SK-N-SH (cell line): ENCODE measurements around the gene SPACA9. TPM values are rescaled to one million over a fixed set of nuclear protein-coding genes. Genes with fewer than 3 reads are reported as not detected.

Experiments
- CTCF ChIA-PET: fragments of 300-600, 350-600 bp; formaldehyde crosslinking; extraction: SDS; loops from one replicate; lab custom pipeline; 2021; lab: Yijun Ruan, JAX
- POLR2A ChIA-PET: fragments of 350-600 bp; sonication (Branson Sonifier 250); formaldehyde crosslinking; extraction: SDS; loops from one replicate; lab custom pipeline; 2020; ENCODE audit warnings: antibody characterized with exemption, inconsistent platforms; lab: Yijun Ruan, JAX
- DNase-seq: peaks from one replicate; pipeline ENCODE4 v3.0.0; 2012
- H2AFZ ChIP-seq: fragments of 200-600 bp; sonication (generic); 2 replicates; pipeline ENCODE4 v1.8.1; 2016; ENCODE audit warnings: antibody characterized with exemption, mild to moderate bottlenecking, low read depth
- H3F3A ChIP-seq: fragments of 200-600 bp; sonication (generic); replicated peaks from 2 replicates; pipeline ENCODE3; 2016; ENCODE audit warnings: antibody characterized with exemption, mild to moderate bottlenecking; ENCODE audit not compliant: insufficient read depth
- H3K27ac ChIP-seq, 2 experiments: fragments of 200-500 bp in 1 of 2; fragments of 200-600 bp in 1 of 2; sonication (Bioruptor generic) in 1 of 2; sonication (generic), shearing (Covaris generic) in 1 of 2; 2 replicates each; pipeline versions ENCODE4 v1.5.1 to v1.6.1; 2014 to 2016; ENCODE audit warnings: low read depth in 2 of 2, inconsistent platforms in 1 of 2, low read length in 1 of 2, mild to moderate bottlenecking in 1 of 2, mixed read lengths in 1 of 2
- H3K27me3 ChIP-seq: fragments of 200-600 bp; sonication (generic), shearing (Covaris generic); 2 replicates; pipeline ENCODE4 v1.6.1; 2016; ENCODE audit warnings: mixed run types; ENCODE audit not compliant: insufficient read depth
- H3K36me3 ChIP-seq, 2 experiments: fragments of 200-500 bp in 1 of 2; fragments of 200-600 bp in 1 of 2; sonication (Bioruptor generic) in 1 of 2; sonication (generic) in 1 of 2; replicated peaks in 1 of 2; 2 replicates each; pipeline versions ENCODE3 to v1.5.1; 2014 to 2016; ENCODE audit warnings: low read length in 1 of 2, mild to moderate bottlenecking in 1 of 2; ENCODE audit not compliant: insufficient read depth in 2 of 2, control insufficient read depth in 1 of 2
- H3K4me1 ChIP-seq, 2 experiments: fragments of 200-500 bp in 1 of 2; fragments of 200-600 bp in 1 of 2; sonication (Bioruptor generic) in 1 of 2; sonication (generic), shearing (Covaris generic) in 1 of 2; 2 replicates each; pipeline versions ENCODE4 v1.5.1 to v1.6.1; 2014 to 2016; ENCODE audit warnings: low read depth in 1 of 2, low read length in 1 of 2, mixed run types in 1 of 2; ENCODE audit not compliant: insufficient read depth in 2 of 2, control insufficient read depth in 1 of 2
- H3K4me2 ChIP-seq: fragments of 200-600 bp; sonication (generic), shearing (Covaris generic); 2 replicates; pipeline ENCODE4 v1.6.1; 2017; ENCODE audit warnings: mixed run types
- H3K4me3 ChIP-seq, 2 experiments: fragments of 200-500 bp in 1 of 2; fragments of 200-600 bp in 1 of 2; sonication (Bioruptor generic) in 1 of 2; sonication (generic), shearing (Covaris generic) in 1 of 2; 2 replicates each; pipeline versions ENCODE4 v1.5.1 to v1.8.1; 2014 to 2016; ENCODE audit warnings: low read depth in 2 of 2, inconsistent platforms in 1 of 2, low read length in 1 of 2, mild to moderate bottlenecking in 1 of 2, mixed read lengths in 1 of 2, moderate library complexity in 1 of 2
- H3K79me2 ChIP-seq: fragments of 200-600 bp; sonication (generic); 2 replicates; pipeline ENCODE4 v1.8.1; 2017; ENCODE audit warnings: mild to moderate bottlenecking; ENCODE audit not compliant: insufficient read depth
- H3K9ac ChIP-seq: fragments of 200-600 bp; sonication (generic); 2 replicates; pipeline ENCODE4 v1.6.1; 2017; ENCODE audit warnings: mixed run types
- H3K9me2 ChIP-seq: fragments of 200-600 bp; sonication (generic); 2 replicates; pipeline ENCODE4 v1.6.1; 2017; ENCODE audit warnings: mixed run types
- H3K9me3 ChIP-seq: fragments of 200-600 bp; sonication (generic); 2 replicates; pipeline ENCODE4 v1.6.1; 2017; ENCODE audit warnings: mixed run types, mild to moderate bottlenecking, moderate library complexity
- H4K20me1 ChIP-seq: fragments of 200-600 bp; sonication (generic); 2 replicates; pipeline ENCODE4 v1.6.1; 2017; ENCODE audit warnings: mild to moderate bottlenecking, mixed run types; ENCODE audit not compliant: insufficient read depth
- ELF1 ChIP-seq: IDR thresholded peaks from 2 replicates; pipeline ENCODE4 v1.4.0; 2012
- EZH2phosphoT487 ChIP-seq: fragments of 200-600 bp; sonication (generic); IDR thresholded peaks from 2 replicates; pipeline ENCODE4 v1.6.1; 2017; ENCODE audit warnings: low read depth, mixed run types, mild to moderate bottlenecking, antibody characterized with exemption, moderate library complexity, borderline replicate concordance
- FOXJ3 ChIP-seq: sonication (generic); formaldehyde crosslinking; IDR thresholded peaks from 2 replicates; pipeline ENCODE4 v1.5.1; 2020; ENCODE audit warnings: mild to moderate bottlenecking, missing genetic modification reagents
- GATA2 ChIP-seq: sonication (generic); formaldehyde crosslinking; IDR thresholded peaks from 2 replicates; pipeline ENCODE4 v1.5.0; 2020; ENCODE audit warnings: mild to moderate bottlenecking, missing genetic modification reagents
- JUND ChIP-seq: IDR thresholded peaks from 2 replicates; pipeline ENCODE4 v1.4.0; 2012
- MXI1 ChIP-seq: IDR thresholded peaks from 2 replicates; pipeline ENCODE4 v1.6.1; 2012; ENCODE audit warnings: mild to moderate bottlenecking, low read depth, low read length, improper control_type of control experiment
- POLR2AphosphoS5 ChIP-seq: IDR thresholded peaks from 2 replicates; pipeline ENCODE4 v1.6.1; 2012; ENCODE audit warnings: low read depth, low read length
- RAD21 ChIP-seq: IDR thresholded peaks from 2 replicates; pipeline ENCODE4 v1.6.1; 2012; ENCODE audit warnings: mild to moderate bottlenecking, low read length
- RCOR1 ChIP-seq: fragments of 150-350 bp; IDR thresholded peaks from 2 replicates; pipeline ENCODE4 v1.6.1; 2017; ENCODE audit warnings: antibody characterized with exemption, low read length
- RFX5 ChIP-seq: IDR thresholded peaks from 2 replicates; pipeline ENCODE4 v1.6.1; 2012; ENCODE audit warnings: mild to moderate bottlenecking, improper control_type of control experiment, low read length
- TEAD4 ChIP-seq: IDR thresholded peaks from 2 replicates; pipeline ENCODE4 v1.4.0; 2012; ENCODE audit warnings: mild to moderate bottlenecking, borderline replicate concordance; ENCODE audit not compliant: insufficient read depth
- WGBS: methylation state at CpG from one replicate; pipeline ENCODE4 v1.1.6; 2017; ENCODE audit warnings: low lambda C conversion rate; 5-methylcytosine and 5-hydroxymethylcytosine counted together
- polyA plus RNA-seq, 3 experiments: library from polyadenylated mRNA; depleted of rRNA; stranded (reverse); fragments of >200 nt; gene quantifications; 2 replicates each; pipeline ENCODE4 v1.2.3, GENCODE V29; 2012
- TF ChIP-seq, protein P1 (sequence below): IDR thresholded peaks from 2 replicates; pipeline ENCODE4 v1.4.0; 2012; ENCODE audit warnings: low read depth
- TF ChIP-seq, protein P2 (sequence below): IDR thresholded peaks from 2 replicates; pipeline ENCODE4 v1.4.0; 2012; ENCODE audit warnings: low read depth, borderline replicate concordance
- TF ChIP-seq, protein P3 (sequence below): fragments of 200-600 bp; sonication (generic); IDR thresholded peaks from 2 replicates; pipeline ENCODE4 v1.6.1; 2017; ENCODE audit warnings: antibody characterized with exemption, mild to moderate bottlenecking, moderate library complexity
- TF ChIP-seq, protein P4 (sequence below): fragments of 150-350 bp; IDR thresholded peaks from 2 replicates; pipeline ENCODE4 v1.6.1; 2016; ENCODE audit warnings: mild to moderate bottlenecking, low read depth, low read length

SPACA9 gene
- polyA plus RNA-seq, 1 of the 3 experiments (the other 2 are of a cell fraction), result 9.8 TPM

DNA sequence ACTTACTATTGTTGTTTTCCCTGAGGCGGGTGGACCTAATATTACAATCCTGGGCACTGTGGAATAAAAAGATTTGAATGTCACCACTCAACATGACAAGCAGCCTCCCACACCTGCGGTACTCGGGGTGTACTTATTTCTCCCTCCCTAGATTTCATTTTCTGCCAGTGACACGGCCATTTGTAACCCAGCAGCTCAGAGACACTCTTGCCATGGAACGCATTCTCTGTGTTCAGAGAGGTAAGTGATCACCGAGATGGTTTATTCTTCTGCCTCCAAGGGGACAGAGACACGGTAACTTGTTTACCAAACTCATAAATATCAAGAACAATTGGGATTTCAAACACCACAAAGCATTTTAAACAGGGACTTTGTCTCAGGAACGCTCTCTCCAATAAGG lies 11.8 kb upstream of the SPACA9 start:
- H3K4me2 ChIP-seq, result no peak overlapping the region
- H4K20me1 ChIP-seq, result no peaks in the 10 kb centered on the region
- DNase-seq, result no peak
- H3K79me2 ChIP-seq, result no peaks in the 10 kb centered on the region
- no peaks in the 10 kb centered on the region for H3K27me3 ChIP-seq
- ChIA-PET POLR2A (no interaction called here), CTCF (interaction anchor here (0.8 to 2.5 kb wide), 3 partner anchors 9 to 68 kb away, joined by 3 to 8 read pairs (median 3); no protein-coding TSS in a partner anchor)
- no peak overlapping the region for H2AFZ ChIP-seq
- H3K27ac ChIP-seq, result no peak overlapping the region
- H3F3A ChIP-seq, result no peaks in the 10 kb centered on the region
- no peak overlapping the region for H3K4me3 ChIP-seq
- H3K4me1 ChIP-seq, result no peaks in the 10 kb centered on the region
- no peak overlapping the region for H3K9ac ChIP-seq
- no peaks in the 10 kb centered on the region for H3K9me3 ChIP-seq
- no peaks in the 10 kb centered on the region for H3K36me3 ChIP-seq
- no peaks in the 10 kb centered on the region for H3K9me2 ChIP-seq
- TF ChIP-seq EZH2phosphoT487, result no peak
- no peak for TF ChIP-seq JUND
- TF ChIP-seq ELF1, result no peak
- TF ChIP-seq, protein P1, sequence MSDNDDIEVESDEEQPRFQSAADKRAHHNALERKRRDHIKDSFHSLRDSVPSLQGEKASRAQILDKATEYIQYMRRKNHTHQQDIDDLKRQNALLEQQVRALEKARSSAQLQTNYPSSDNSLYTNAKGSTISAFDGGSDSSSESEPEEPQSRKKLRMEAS, result no peak
- no peak for TF ChIP-seq TEAD4
- no peak for TF ChIP-seq GATA2 (CRISPR knock-in tag)
- TF ChIP-seq, protein P2, sequence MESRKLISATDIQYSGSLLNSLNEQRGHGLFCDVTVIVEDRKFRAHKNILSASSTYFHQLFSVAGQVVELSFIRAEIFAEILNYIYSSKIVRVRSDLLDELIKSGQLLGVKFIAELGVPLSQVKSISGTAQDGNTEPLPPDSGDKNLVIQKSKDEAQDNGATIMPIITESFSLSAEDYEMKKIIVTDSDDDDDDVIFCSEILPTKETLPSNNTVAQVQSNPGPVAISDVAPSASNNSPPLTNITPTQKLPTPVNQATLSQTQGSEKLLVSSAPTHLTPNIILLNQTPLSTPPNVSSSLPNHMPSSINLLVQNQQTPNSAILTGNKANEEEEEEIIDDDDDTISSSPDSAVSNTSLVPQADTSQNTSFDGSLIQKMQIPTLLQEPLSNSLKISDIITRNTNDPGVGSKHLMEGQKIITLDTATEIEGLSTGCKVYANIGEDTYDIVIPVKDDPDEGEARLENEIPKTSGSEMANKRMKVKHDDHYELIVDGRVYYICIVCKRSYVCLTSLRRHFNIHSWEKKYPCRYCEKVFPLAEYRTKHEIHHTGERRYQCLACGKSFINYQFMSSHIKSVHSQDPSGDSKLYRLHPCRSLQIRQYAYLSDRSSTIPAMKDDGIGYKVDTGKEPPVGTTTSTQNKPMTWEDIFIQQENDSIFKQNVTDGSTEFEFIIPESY, result no peak
- TF ChIP-seq MXI1, result no peak
- no peak for TF ChIP-seq RAD21
- no peak for TF ChIP-seq RCOR1
- no peak for TF ChIP-seq POLR2AphosphoS5
- TF ChIP-seq, protein P3, sequence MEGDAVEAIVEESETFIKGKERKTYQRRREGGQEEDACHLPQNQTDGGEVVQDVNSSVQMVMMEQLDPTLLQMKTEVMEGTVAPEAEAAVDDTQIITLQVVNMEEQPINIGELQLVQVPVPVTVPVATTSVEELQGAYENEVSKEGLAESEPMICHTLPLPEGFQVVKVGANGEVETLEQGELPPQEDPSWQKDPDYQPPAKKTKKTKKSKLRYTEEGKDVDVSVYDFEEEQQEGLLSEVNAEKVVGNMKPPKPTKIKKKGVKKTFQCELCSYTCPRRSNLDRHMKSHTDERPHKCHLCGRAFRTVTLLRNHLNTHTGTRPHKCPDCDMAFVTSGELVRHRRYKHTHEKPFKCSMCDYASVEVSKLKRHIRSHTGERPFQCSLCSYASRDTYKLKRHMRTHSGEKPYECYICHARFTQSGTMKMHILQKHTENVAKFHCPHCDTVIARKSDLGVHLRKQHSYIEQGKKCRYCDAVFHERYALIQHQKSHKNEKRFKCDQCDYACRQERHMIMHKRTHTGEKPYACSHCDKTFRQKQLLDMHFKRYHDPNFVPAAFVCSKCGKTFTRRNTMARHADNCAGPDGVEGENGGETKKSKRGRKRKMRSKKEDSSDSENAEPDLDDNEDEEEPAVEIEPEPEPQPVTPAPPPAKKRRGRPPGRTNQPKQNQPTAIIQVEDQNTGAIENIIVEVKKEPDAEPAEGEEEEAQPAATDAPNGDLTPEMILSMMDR, result no peak
- no peak for TF ChIP-seq RFX5
- TF ChIP-seq FOXJ3, result no peak
- TF ChIP-seq, protein P4, sequence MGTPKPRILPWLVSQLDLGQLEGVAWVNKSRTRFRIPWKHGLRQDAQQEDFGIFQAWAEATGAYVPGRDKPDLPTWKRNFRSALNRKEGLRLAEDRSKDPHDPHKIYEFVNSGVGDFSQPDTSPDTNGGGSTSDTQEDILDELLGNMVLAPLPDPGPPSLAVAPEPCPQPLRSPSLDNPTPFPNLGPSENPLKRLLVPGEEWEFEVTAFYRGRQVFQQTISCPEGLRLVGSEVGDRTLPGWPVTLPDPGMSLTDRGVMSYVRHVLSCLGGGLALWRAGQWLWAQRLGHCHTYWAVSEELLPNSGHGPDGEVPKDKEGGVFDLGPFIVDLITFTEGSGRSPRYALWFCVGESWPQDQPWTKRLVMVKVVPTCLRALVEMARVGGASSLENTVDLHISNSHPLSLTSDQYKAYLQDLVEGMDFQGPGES, result no peak
- 80% methylated on average over 8 of the region's 8 CpGs for WGBS
